ENCODE results near the gene MYLK.
A peak's percentile ranks its signal among the peaks of the same experiment; 100 is the strongest.

Gene MYLK

DNA sequence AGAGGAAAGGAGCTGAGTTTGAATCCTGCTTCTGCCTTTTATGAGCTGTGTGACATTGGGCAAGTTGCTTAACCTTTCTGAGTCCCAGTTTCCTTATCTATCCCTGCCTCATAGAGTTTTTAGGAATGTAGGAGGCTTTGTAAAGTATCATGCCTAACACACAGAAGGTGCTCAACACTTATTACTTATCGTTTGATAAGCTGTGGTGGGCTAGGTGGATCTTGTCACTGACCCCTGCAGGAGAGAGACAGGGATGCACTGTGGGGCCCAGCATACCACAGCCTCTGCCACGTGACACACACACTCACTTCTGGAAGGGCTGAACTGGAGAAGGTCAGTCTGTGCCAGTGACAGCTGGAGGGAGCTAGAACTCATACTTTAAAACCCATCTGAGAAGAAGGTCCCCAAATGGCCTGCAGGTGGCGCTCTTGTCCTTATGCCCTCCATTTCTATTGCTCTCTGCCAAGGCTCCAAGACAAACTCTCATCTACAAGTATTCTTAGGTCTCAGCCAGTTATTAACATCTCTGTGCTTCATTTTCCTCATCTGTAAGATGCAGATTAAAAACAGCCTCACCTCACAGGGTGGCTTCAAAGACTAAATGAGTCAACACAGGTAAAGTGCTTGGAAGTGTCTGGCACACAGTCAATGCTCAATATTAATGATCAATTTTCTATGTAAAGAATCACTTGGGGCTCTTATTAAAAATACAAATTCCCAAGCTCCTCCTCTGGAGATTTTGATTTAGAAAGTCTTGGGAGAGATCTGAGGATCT lies 241.8 kb downstream of the MYLK start:
- DNase-seq (ENCODE audit: low read depth) = peak; percentile 63

DNA sequence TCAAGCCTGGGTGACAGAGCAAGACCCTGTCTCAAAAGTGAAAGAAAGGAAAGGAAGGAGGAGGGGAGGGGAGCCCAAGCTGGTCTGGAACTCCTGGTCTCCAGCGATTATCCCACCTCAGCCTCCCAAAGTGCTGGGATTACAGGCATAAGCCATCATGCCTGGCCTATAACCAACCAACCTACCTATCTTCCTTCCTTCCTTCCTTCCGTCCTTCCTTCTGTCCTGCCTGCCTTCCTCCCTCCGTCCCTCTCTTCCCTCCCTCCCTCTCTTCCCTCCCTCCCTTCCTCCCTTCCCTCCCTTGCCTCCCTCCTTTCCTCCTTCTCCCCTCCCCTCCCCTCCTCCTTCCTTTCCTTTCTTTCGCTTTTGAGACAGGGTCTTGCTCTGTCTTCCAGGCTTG lies 242.6 kb downstream of the MYLK start:
- no peak for DNase-seq (ENCODE audit: low read depth)

DNA sequence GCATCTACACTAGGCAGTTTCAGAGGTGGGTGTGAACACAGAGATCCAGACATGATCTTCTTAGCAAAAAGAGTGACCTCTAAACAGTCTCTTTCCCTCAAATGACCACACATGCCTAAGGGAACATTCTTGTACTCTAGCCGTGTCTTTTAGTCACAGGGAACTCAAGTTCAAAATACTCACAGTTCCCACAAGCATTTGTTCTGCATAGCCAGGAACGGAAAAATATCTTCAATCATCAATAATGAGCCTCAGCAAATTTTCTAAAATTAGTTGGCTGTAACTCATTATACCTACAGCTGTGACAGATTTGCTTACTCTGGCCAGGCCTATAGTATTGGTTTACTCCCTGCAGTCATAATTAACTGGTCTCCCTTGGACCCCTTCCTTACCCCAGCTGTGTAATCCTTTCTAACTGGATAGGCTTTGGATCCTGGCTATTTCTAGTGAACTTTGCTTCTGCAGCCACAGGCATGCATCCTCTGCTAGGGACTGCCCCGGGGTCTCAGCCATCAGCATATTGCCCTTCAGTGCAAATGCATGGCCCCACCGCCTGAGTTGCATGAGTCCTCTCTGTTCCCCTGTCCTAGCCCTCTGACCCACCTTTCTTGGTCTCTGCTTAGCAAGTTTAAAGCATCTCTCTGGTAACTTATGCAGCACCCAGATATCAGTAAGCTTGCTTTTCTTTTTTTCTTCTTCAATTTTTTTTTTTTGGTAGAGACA lies 243.2 kb downstream of the MYLK start:
- DNase-seq (ENCODE audit: low read depth) = no peak

DNA sequence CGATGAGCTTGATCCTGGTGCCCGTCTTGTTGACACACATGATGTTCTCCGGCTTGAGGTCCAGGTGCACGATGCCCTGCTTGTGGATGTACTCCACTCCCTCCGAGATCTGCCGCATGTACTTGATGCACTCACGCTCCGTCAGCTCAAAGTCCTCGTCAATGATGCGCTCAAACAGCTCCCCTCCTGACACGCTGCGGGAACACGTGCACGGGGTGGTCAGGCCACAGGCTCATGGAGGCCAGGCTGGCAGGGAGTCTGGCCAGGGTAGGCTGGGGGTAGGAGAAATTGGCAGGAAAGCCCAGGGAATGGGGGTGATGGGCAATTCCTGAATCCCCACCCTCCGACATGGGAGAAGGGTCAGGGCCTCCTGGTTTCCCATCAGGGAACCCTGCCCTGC lies 243.8 kb downstream of the MYLK start:
- DNase-seq (ENCODE audit: low read depth) = no peak

DNA sequence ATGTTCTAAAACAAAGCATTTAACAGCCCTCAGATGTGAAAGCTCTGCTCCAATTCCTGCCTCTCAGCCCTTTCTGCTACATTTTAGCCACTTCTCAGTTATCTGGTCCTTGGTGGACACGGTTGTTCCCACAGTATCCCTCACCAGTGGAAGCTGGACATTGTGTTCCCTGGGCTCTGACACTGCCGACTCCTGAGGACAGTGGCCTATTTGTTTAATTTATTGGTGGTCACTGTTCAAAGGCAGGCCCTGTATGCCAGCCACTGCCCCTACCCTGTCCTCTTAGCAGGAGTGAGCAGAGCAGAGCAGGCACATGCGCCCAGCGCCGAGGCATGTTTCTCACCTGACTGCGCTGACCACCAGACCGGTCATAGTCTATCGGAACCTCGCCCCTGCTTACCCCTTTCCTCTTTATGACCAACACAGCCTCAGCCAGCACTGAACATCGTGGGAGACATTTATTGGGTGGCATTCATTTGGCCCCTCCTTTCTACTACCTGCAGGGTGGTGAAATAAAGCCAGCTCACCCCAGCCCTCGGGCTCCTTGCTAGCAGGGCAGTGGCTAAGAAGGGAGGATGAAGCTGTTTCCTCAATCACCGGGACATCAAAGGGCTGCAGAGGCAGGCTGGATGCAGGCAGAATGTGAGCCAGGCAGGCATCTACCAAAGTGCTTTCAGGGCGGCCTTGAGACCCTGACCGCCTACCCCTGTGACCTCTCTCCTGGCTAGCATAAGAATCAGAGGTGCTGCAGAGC lies 245.0 kb downstream of the MYLK start:
- DNase-seq (ENCODE audit: low read depth) = no peak

DNA sequence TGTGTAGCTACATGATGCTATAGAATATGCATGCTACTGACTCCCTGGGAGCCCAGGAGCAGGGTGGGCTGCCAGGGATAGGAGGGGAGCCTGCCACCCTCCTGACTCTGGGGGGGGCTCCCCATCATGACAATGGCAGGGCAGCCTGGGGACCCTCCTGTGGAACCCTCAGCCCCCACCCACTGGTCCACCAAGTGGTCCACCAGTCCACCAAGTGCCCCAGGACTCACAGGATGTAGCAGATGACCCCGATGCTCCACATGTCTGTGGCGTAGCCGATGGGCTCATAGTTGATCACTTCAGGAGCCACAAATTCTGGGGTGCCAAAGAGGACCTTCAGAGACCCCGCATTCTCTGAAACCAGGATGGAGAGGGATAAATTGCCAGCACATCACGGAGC lies 246.3 kb downstream of the MYLK start:
- no peak for DNase-seq (ENCODE audit: low read depth)

DNA sequence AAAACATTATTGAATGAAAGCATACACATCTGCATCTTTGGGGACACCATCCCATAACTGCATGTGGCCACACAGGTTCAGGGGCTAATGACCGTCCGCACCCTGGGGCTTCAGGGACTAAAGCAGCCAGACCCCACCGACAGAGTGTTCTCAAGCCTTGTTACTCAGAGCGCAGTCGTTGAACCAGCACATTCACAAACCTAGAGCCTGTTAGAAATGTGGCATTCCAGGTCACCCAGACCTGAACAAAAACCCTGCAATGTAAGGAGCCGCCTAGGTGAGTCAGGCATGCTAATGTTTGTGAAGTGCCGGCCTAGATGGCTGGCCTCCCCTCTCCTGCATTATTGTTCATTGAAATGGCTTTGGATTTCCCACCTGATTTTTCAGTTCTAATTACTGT lies 247.0 kb downstream of the MYLK start:
- no peak for DNase-seq (ENCODE audit: low read depth)

DNA sequence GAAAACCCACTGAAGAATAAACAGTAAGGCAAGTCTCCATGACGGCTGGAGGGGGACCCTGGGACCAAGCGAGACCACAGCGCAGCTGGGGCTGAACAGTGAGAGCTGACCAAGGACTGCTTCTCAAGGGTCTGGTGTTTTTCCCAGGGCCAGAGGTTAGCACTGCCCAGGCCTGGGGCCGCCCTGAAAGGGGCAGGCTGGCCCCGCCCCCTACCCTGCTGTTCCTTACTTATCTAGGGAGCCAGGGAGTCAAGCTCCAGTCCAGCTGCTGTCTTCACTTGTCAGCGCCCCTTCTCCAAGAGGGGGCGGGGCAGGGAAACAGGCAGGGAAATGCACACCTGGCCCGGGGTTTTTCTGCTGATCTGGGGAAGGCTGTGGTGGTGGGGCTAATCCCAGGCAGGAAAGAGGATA lies 247.7 kb downstream of the MYLK start:
- no peak for DNase-seq (ENCODE audit: low read depth)

DNA sequence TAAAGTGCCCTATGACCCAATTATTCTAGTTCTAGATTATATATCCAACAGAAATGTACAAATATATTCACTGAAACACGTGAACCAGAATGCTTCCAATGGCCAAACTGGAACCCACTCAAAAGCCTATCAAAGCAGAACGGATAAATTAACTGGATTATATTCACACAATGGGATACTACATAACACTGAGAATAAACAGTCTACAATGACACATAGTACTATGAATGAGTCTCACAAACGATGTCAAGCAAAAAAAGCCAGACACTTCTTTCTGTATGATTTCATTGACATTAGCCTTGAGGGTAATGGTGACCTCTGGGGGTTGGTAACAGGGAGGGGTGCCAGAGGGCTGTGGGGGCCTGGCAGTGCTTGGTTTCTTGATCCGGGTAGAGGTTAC lies 248.4 kb downstream of the MYLK start:
- DNase-seq (ENCODE audit: low read depth) = no peak

DNA sequence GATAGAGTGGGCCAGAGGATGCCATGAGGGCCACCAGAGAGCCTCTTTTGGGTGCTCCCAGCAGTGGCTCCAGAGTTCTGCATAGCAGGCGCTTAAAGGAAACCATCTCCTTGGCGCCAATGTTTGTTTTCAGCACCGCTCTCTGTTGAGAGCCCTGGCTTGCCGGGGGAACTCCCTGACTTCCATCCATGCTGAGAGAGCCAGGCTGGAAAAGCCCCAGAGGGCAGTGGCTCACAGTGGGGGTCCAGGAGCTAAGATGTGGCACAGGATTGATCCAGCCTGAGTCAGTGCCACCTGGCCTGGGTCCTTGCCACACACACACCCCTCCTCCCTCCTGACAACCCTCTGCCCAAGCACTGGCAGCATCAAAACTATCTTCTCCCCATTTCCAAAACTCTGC lies 248.9 kb downstream of the MYLK start:
- no peak for DNase-seq (ENCODE audit: low read depth)

DNA sequence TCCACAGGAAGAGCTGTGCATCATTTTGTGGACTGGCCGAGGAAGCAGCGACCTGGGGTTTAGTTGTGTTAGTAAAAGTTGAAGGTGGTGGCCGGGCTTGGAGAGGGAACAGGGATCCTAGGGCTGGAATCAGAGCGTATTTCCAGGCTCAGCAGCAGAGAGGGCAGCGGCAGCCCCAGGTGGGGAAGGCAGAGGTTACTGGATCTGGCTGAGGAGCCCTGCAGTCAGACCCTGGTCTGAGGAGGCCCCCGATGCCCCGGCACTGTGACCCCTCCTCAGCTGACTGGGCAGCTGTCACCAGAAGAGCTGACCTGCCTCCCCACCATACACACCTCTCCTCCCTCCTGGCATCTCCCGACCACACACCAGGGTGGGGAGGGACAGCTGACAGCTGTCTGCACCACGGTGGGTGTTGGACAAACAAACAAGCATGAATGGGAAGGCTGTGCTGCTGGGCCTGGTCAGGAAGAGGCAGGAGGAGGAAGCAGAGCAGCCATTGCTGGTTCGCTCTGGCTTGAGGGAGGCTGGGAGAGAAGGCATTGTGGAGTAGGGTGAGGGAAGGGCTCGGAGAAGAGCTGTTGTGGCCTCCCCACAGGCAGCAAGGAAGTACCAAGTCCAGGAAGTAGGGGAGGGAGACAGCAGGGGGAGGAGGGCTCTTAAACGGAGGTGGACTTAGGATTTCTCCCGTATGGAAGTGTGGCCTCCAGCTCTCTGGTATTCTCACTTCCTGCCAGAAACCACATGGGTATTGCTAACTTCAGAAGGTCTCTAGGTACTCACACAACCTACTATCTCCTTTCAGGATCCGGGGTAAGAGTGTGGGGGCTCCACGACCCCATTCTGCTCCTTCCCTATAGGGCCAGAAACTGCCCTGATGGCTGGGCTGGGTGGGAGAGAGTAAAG lies 249.7 kb downstream of the MYLK start:
- DNase-seq (ENCODE audit: low read depth) = no peak

DNA sequence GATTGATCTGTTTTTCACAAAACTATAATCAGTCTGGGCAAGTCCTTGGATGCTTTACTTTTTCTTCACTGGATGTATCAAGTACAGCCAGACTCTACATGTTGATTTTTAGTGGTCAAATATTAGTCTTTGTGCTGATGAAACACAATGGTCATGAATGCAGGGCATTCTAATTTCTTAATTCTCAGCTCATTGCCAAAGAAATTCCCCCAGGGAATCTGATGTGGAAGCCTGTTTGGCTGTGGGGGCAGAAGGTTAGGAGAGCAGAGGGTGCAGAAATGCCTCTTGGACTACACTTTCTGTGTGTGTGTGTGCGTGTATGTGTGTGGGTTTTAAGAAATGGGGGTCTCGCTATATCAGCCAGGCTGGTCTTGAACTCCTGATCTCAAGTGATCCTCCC lies 250.6 kb downstream of the MYLK start:
- DNase-seq (ENCODE audit: low read depth) = no peak

DNA sequence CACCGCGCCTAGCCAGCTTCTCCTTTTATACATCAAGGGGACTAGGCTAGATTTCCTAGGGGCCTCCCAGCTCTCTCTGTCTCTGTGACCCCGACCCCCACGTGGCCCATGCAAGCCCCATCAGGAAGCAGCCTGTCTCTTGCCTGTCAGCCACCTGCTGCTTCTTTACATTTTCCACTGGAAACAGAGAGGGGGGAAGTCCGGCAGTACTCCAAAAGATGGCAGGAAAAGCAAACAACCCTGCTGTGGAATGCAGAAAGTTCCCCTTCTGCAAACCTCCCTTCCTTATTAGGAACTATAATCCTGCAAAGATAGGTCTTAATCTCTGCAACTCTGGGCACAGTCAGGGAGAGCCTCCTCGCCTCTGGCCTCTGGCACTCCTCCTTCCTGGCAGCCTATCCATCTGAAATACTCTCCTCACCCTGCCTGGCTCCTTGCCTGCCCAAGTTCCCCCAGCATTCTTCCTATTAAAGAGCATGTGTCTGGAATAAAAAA lies 251.9 kb downstream of the MYLK start:
- DNase-seq (ENCODE audit: low read depth) = no peak

DNA sequence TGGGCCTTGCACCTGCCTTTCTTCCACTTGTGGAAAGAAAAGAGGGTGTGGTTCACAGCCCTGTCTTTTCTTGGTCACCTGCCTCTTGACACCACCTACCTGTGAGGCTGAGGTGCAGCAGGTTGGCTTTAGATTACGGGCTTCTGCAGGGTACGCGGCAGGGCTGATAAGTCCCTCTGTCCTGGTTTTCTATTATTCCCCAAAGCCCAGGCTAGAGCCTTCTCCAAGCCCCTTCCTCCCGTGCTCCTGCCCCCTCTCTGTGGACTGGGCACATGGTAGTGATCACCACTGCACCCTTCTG lies 254.4 kb downstream of the MYLK start:
- no peak for DNase-seq (ENCODE audit: low read depth)

DNA sequence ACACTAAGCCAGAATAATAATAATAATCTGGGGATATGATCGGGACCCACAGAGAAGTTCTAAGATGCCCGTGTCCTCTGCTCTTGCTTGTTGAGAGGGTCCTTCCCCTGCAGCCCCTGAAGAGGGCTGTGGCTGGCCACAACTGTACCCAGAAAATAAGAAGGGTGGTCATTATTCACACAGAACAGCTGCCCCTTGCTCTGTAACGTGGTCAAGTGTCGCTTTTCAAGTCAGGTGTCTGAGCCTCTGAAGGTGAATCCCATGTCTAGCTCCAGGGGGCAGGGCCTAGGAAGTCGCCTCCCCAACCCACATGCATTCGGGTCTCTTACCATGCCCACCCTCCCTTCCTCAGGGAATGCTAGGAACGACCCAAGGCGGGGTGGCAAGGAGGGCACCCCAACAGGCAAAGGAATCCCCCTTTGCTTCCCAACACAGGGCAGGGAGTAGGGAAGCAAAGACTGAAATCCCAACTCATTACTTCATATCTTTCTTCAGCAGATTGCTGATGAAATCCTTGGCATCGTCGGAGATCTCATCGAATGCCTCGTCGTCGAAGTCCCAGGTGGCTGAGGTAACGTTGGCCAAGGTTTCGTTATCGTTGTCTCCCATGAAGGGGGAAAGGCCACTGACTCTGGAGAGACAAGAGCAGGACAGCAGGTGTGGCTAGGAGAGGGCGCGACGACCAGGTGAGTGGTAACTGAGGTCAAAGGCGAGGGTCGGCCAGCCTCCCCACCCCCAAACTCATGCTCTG lies 255.0 kb downstream of the MYLK start:
- no peak for DNase-seq (ENCODE audit: low read depth)

DNA sequence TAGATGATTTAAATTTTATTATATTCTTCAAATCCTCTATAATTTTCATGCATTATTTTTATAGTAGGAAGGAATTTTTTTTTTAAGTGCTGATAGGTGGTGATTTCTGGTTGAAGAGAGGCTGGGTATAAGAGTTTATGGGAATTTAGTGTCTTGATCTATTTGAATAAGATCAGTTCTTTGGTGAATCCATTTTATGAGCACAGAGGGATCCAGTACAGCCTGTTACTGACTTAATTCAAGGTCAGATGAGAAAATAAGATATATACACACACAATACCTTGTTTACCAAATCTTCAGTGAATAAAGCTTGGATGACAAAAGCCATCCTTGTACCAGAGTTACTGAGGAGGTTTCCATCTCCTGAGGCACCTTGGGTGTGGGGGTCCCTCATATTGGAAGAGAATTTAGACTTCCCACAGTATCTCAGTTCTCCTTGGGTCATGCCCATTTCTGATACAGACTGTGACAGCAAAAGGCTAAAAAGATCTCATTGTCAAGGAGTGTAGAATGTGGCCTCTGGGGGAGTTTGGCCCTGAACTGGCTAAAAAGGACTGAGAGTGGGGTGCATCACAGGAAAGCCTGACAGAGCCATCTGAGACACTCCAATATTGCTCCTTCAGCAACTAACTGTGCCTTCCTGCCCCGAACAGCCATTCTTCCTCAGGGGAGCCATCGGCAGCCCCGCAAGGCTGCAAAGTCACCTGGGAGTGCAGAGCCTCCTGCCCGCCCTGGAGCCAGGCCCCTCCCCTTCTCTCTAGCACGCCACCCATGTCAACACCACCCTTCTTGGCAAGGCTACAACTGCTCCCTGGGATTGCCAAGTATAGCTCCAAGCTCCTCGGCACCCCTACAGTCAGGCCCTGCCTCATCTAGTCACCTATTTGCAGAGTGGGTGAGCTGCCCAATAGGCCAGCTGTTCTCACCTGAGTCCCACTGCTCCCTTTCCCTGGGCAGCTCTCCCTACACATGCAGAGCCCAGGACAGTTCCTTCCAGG lies 256.2 kb downstream of the MYLK start:
- no peak for DNase-seq (ENCODE audit: low read depth)

DNA sequence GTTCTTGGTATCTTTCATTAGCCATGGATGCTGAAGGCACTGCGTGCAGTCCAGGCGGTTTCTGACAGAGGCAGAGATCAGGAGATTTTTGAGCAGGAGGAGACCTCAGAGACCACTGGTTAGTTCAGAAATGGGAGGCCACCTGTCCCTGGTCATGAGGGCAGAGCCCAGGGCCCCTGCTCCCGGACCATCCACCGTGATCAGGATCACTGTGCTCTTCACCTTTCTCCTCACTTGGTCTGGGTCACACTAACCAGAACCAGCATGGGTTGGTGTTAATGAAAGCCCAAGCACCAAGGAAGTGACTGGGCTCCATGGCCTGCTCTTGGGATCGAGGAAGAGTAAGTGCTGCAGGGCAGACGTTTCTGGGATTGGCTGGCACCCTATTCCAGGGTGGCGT lies 257.3 kb downstream of the MYLK start:
- no peak for DNase-seq (ENCODE audit: low read depth)

DNA sequence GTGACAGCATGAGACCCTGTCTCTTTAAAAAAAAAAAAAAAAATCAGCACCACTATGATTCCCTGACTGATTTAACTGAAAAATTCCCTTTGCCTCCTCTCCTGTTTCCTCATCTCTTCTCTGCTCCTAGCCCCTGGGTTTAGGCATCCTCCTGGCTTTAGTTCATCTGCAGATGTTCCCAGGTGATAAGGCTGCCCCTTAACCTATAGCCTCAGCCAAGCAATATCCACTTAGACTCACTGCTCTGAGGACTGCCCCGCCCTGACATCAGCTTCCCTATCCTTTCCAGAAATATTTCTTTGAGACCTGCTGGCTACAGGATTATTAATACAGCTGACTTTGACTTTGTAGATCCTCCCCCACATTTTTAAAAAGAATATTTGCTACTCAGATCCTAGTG lies 259.8 kb downstream of the MYLK start:
- no peak for DNase-seq (ENCODE audit: low read depth)

DNA sequence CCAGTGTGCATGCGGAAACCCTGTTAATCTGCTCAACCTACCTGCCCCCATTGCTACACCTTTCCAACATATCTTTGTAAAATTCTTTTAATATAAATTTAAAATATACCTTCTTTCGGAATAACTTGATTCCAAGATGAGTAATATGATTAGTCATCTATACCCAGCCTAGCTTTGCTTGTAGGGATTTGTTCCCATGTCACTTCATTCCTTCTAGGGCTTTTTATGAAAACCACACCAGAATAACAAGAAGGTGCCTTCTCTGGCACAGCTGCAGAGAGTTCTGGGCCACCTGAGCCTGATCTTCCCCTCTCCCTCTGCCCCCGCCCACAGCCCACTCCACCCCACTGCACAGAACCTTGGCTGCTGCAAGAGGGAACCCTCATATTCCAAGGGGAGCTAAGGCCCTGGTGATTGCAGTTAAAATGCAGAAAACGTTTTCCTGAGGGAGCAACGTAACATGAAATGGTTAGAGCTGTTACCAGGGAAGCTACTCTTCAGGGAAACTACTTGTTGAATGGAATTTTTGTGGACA lies 260.7 kb downstream of the MYLK start:
- DNase-seq (ENCODE audit: low read depth) = no peak

DNA sequence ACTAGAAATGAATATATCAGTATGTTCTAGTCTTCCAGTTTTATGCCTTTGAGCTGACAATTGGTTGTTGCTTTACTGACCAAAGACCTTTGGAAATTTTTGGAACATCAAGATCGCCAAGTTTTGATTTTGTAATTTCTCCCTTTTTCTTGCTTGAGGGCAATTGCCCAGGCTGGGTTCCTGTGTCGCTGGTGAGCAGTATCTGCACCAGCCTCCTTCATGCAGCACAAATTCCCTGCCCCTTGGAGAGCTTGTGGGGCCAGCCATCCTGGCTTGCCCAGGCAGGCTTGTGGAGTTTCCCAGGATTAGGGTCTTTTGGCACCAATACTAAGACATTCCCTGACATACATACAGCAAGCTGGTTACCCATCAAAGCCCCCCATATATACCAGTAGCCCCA lies 261.4 kb downstream of the MYLK start:
- no peak for DNase-seq (ENCODE audit: low read depth)

Data from HS-5 (cell line).